Gastroesophageal sphincter (tissue), 3 donors: Measurements from ENCODE around the gene BCDIN3D.

Experiments used
- POLR2A ChIP-seq, 2 donors: fragments of 450-650 bp; IDR thresholded peaks; one replicate each; pipeline ENCODE4 v1.6.1; 2017; ENCODE audit warnings: antibody characterized with exemption in 2 of 2, mild to moderate bottlenecking in 2 of 2, moderate library complexity in 1 of 2
- TF ChIP-seq, protein P1 (sequence below), 4 experiments: fragments of 200-600 bp in 2 of 4; fragments of 450-650 bp in 2 of 4; sonication (generic) in 1 of 4; IDR thresholded peaks; one replicate each; pipeline ENCODE4 v1.5.1; 2017 to 2019; ENCODE audit warnings: antibody characterized with exemption in 4 of 4, mild to moderate bottlenecking in 2 of 4, moderate library complexity in 2 of 4

GRCh38 chr12:49790741-49791555 is 52.0 kb downstream of the BCDIN3D start:
- no peak for TF ChIP-seq POLR2A (IDR thresholded peaks at IDR 0.05)
- TF ChIP-seq, protein P1, sequence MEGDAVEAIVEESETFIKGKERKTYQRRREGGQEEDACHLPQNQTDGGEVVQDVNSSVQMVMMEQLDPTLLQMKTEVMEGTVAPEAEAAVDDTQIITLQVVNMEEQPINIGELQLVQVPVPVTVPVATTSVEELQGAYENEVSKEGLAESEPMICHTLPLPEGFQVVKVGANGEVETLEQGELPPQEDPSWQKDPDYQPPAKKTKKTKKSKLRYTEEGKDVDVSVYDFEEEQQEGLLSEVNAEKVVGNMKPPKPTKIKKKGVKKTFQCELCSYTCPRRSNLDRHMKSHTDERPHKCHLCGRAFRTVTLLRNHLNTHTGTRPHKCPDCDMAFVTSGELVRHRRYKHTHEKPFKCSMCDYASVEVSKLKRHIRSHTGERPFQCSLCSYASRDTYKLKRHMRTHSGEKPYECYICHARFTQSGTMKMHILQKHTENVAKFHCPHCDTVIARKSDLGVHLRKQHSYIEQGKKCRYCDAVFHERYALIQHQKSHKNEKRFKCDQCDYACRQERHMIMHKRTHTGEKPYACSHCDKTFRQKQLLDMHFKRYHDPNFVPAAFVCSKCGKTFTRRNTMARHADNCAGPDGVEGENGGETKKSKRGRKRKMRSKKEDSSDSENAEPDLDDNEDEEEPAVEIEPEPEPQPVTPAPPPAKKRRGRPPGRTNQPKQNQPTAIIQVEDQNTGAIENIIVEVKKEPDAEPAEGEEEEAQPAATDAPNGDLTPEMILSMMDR (IDR thresholded peaks at IDR 0.05) = no peak
